HG03139 (cell line): ENCODE results near the gene REV3L.

Source experiments
- ATAC-seq: cut with Tn5 transposase; IDR thresholded peaks from one replicate; pipeline ENCODE4 v1.9.1; 2021; ENCODE audit not compliant: unreplicated experiment

The REV3L gene

GRCh38 chr6:111470991-111471390 lies 12.0 kb downstream of the REV3L start:
- ATAC-seq, result no peak

- no peak for ATAC-seq
Measured at GRCh38 chr6:111469543-111469942, 13.5 kb downstream of the REV3L start.

GRCh38 chr6:111468329-111469012 lies 14.5 kb downstream of the REV3L start:
- no peak for ATAC-seq

GRCh38 chr6:111464184-111464583 lies 18.8 kb downstream of the REV3L start:
- ATAC-seq, result no peak

GRCh38 chr6:111462770-111463391 lies 20.1 kb downstream of the REV3L start:
- no peak for ATAC-seq

GRCh38 chr6:111461860-111462259 lies 21.2 kb downstream of the REV3L start:
- ATAC-seq, result no peak

- ATAC-seq, result no peak
Measured at GRCh38 chr6:111458670-111459232, 24.3 kb downstream of the REV3L start.

GRCh38 chr6:111456208-111456607 lies 26.8 kb downstream of the REV3L start:
- ATAC-seq, result no peak

- ATAC-seq, result no peak
Measured at GRCh38 chr6:111450636-111451035, 32.4 kb downstream of the REV3L start.

GRCh38 chr6:111450087-111450486 lies 32.9 kb downstream of the REV3L start:
- no peak for ATAC-seq

GRCh38 chr6:111449129-111449528 lies 33.9 kb downstream of the REV3L start:
- ATAC-seq, result no peak

- ATAC-seq, result no peak
Measured at GRCh38 chr6:111447051-111447450, 36.0 kb downstream of the REV3L start.

GRCh38 chr6:111445861-111446267 lies 37.2 kb downstream of the REV3L start:
- no peak for ATAC-seq

- no peak for ATAC-seq
Measured at GRCh38 chr6:111444794-111445193, 38.2 kb downstream of the REV3L start.

- ATAC-seq, result no peak
Measured at GRCh38 chr6:111441678-111442243, 41.3 kb downstream of the REV3L start.

- ATAC-seq, result no peak
Measured at GRCh38 chr6:111439171-111439570, 43.8 kb downstream of the REV3L start.

- ATAC-seq, result no peak
Measured at GRCh38 chr6:111437573-111437972, 45.4 kb downstream of the REV3L start.

- no peak for ATAC-seq
Measured at GRCh38 chr6:111432511-111432910, 50.5 kb downstream of the REV3L start.

GRCh38 chr6:111430605-111431376 lies 52.2 kb downstream of the REV3L start:
- no peak for ATAC-seq

- no peak for ATAC-seq
Measured at GRCh38 chr6:111429571-111429970, 53.4 kb downstream of the REV3L start.

- ATAC-seq, result no peak
Measured at GRCh38 chr6:111428811-111429210, 54.2 kb downstream of the REV3L start.
